Measurements from ENCODE around the gene SLC15A5.

The SLC15A5 gene

DNA sequence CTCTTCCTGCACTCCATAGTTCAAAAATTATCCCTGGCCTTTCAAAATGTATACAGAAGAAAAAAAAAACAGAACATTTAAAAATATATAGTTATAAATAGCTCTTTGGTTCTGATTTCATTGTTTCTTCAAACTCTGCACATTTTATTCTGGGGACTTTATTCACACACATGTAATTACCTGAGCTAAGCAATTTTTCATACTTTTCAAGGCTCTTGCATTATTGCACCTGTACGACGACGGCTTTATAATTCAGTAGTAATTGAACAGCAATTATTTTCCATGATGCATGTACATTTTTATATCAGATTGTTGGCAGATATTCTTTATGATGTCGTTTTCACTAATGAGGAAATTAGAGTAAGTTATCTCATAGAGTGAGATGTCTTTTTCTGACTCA lies 13.5 kb upstream of the SLC15A5 start:
- no peak for TF ChIP-seq CTCF (IDR thresholded peaks at IDR 0.05; ENCODE audit: borderline replicate concordance, insufficient read depth, low read depth, low read length)
- H3K4me3 ChIP-seq (ENCODE audit: low read depth, low read length), result no peak overlapping the region

DNA sequence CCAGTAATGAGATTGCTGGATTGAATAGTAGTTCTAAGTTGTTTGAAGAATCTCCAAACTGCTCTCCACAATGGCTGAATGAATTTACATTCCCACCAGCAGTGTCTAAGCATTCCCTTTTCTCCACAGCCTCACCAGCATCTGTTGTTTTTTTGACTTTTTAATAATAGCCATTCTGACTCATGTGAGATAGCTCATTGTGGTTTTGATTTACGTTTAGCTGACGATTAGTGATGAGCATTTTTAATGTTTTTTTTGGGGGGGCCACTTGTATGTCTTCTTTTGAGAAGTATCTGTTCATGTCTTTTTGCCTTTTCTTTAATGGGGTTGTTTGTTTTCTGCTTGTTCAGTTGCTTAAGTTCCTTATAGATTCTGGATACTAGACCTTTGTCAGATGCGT lies 8.1 kb upstream of the SLC15A5 start:
- H3K4me3 ChIP-seq (ENCODE audit: low read depth, low read length), result no peak overlapping the region
- no peak for TF ChIP-seq CTCF (IDR thresholded peaks at IDR 0.05; ENCODE audit: borderline replicate concordance, insufficient read depth, low read depth, low read length)

GRCh38 chr12:16282978-16283377 lies 5.5 kb upstream of the SLC15A5 start:
- H3K4me3 ChIP-seq (ENCODE audit: low read depth, low read length), result no peak overlapping the region
- TF ChIP-seq CTCF (IDR thresholded peaks at IDR 0.05; ENCODE audit: borderline replicate concordance, insufficient read depth, low read depth, low read length), result no peak

DNA sequence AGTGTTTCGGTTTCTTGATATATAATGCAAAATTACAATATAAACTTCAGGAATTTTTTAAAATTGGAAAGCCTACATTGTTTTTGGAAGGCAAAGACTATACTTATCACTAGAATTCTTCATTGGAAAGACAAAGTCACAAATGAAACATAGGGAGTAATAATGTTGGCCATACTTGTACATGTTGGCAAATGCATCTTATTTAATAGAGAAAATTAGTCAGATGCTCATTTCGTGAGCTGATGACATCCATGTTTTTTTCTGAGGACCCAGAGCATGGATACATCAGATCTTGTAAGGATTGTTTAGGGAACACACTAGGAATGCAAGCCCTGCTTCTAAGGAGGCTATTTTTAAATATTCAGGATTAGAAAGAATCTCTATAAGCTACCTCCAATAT lies 4.6 kb upstream of the SLC15A5 start:
- H3K4me3 ChIP-seq (ENCODE audit: low read depth, low read length), result no peak overlapping the region
- no peak for TF ChIP-seq CTCF (IDR thresholded peaks at IDR 0.05; ENCODE audit: borderline replicate concordance, insufficient read depth, low read depth, low read length)

GRCh38 chr12:16281157-16281556 lies 3.7 kb upstream of the SLC15A5 start:
- H3K4me3 ChIP-seq (ENCODE audit: low read depth, low read length), result no peak overlapping the region
- TF ChIP-seq CTCF (IDR thresholded peaks at IDR 0.05; ENCODE audit: borderline replicate concordance, insufficient read depth, low read depth, low read length), result no peak

DNA sequence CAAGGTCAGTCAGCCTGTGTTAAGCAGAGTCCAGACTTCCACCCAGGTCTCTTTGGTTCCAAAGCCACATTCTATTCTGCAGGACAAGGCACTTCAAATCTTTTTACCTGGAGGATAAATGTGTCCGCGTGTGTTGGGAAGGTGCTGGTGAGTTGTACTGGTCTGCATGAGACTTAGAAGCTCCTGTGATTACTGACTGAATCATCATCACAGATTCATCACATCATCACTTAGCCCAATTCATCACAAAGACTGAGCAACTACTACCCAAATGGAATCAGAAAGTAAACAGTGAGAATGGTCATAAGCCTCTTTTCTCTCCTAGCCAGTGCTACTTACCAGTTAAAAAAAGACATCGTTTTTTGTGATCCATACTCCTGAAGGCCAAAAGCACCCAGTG lies 5.3 kb downstream of the SLC15A5 start:
- no peak overlapping the region for H3K4me3 ChIP-seq (ENCODE audit: low read depth, low read length)
- no peak for TF ChIP-seq CTCF (IDR thresholded peaks at IDR 0.05; ENCODE audit: borderline replicate concordance, insufficient read depth, low read depth, low read length)

GRCh38 chr12:16271062-16271461 lies 6.4 kb downstream of the SLC15A5 start:
- no peak overlapping the region for H3K4me3 ChIP-seq (ENCODE audit: low read depth, low read length)
- TF ChIP-seq CTCF (IDR thresholded peaks at IDR 0.05; ENCODE audit: borderline replicate concordance, insufficient read depth, low read depth, low read length), result no peak
